Stimulated activated CD4-positive, alpha-beta T cell treated with anti-CD3 and anti-CD28 coated beads, TNF-alpha, amount 100 ng/mL, for 4 hours (primary cell): ENCODE data around the gene FGF5.

Experiments used
- DNase-seq, 3 experiments: peaks; one replicate each; pipeline ENCODE4 v3.0.0-alpha.2; 2020; ENCODE audit warnings: low read depth in 3 of 3

FGF5 gene

DNA sequence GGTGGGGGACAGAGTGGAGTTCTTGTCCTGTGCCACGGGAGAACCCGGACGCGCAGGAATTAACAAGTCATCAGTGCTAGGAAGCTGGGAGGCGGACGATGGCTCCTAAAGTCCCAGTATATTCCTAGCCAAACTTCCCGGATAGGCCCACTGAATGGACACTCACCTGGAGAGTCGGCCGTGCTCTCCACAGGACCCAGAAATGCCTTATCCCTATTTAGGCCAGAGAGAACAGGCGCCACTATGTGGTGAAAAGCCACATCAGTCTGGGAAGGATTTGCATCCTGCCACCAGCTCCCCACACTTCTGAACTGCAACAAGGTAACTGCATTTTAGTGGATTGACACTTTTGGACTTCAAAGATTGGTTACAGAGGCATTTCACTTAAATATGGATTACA is 70.1 kb downstream of the FGF5 start:
- no peak for DNase-seq

DNA sequence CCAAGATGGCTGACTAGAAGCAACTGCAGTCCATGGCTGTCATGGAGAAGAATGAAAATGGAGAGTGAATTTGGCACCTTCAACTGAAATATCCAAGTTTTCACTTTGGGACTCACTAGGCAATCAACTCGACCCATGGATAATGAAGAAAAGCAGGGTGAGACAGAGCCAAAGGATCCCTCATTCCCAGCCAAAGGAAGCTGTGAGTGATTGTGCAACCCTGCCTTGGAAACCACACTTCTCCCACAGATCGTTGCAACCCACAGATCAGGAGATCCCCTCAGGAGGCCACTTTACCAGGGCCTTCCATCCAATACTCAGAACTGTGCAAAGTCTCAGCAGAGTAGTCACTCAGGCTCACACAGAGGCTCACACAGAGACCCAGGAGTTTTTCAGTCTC is 73.6 kb downstream of the FGF5 start:
- DNase-seq, result no peak
